ENCODE data around the gene CAMTA1.

Gene CAMTA1

DNA sequence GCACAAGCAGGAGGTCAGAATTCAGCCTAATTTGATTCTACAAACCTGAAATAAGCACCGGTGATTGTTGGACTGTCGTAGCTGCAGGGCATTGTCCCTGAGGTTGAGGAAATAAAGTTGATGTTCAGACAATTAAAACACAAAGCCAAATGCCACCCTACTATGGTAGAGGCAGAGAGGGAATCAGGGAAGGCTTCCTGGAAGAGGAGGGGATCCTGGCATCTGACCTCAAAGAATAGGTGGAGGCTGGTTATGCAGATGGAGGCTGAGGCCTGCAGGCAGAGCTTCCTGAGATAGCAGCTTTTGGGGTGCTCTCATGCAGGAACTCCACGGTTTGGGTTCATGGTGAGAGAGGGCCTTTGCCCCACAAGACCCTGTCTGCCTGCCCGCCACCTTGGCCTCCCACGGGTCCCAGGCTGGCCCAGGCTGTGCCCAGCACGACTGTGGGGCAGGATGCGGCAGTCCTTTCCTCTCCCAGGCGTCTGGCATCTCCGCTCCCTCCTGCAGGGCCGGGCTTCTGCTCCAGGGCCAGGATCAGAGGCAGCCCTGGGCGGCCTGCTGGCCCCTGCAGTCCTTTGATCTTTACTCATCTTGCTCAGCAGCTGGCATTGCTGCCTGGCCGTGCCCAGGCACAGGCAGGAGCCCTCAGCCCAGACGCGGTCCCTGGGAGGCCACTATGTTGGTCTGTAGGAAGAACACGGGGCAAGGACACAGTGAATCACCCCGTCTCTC is 851.7 kb downstream of the CAMTA1 start:
- DNase-seq = no peak

DNA sequence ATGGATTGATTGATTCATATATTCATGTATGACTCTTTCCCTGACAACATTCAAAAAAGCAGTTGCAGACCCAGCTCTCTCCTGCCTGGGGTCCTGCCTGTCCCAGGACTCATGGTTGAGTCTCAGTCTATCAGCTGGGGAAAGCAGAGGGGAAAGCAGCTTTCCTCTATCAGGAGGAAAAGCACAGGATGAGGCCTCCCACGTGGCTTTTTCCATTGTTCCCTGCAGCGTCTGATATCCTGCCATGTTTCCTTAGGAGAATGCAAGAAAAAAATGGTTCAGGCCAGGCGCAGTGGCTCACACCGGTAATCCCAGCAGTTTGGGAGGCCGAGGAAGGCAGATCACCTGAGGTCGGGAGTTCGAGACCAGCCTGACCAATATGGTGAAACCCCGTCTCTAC is 852.8 kb downstream of the CAMTA1 start:
- DNase-seq = no peak

DNA sequence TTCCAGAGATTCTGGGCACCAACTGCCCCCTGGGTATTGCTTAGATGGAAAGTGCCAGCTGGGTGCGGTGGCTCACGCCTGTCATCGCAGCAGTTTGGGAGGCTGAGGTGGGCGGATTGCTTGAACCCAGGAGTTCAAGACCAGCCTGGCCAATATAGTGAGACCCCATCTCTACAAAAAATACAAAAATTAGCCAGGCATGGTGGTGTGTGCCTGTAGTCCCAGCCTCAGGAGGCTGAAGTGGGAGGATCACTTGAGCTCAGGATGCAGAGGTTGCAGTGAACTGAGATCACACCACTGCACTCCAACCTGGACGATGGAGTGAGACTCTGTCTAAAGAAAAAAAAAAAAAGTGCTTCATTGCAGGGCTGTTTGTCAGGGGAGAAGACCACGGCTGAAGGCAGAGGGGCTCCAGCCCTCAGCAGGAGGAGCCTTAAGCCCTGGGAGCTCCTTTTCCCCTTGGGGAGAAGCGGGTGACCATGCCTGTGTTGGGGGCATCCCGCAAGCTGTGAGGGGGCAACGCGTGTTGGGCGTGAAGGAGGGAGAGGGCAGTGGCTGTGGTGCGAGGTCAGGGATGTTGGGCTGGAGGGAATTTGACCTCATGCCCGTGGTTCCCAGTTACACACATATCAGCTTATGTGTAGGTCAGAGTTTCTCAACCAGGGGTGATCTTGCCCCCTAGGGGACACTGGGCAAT is 854.3 kb downstream of the CAMTA1 start:
- DNase-seq = no peak

DNA sequence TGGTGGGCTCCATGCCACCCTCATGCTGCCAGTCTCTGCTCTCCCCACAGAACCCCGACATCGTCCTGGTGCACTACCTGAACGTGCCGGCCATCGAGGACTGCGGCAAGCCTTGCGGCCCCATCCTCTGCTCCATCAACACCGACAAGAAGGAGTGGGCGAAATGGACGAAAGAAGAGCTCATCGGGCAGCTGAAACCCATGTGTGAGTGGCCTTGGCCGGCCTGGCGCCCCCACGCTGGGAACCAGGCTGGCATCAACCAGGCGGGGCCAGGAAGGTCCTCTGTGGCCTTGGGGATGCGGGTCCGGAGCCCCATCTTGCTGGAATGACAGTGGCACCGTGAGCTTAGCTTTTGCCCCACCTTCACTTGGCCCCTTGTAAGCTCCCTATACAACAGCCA is 855.1 kb downstream of the CAMTA1 start:
- DNase-seq = no peak

DNA sequence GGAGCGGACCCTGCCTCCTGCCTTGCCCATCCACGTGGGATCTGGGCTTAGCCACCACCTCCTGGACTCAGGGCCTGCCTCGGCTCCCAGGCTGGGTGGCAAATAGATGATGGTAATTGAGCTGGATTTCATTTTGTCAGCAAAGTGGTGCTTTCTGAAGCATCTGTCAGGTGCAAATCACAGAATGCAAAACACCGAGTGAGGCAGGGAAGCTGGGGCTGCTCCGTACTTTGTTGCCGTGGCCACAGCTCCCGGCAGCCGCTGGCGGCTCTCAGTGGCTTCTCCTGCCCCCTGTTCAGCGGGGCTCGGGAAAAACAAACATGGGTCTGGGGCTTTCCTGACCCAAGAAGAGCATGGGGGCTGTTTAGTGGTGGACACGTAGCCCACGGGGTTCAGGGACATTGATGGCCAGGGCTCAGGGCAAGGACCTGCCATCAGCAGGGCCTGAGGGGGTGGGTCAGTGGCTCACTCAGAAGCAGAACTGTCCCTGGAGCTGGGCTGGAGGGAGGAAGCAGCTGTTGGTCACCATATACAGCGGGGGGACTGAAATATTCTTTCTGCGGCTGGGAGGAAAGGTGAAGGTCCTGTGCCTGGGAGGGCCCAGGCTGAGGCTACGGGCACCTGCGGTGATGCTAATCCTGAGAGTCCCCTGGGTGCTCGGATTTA is 855.8 kb downstream of the CAMTA1 start:
- DNase-seq = no peak

DNA sequence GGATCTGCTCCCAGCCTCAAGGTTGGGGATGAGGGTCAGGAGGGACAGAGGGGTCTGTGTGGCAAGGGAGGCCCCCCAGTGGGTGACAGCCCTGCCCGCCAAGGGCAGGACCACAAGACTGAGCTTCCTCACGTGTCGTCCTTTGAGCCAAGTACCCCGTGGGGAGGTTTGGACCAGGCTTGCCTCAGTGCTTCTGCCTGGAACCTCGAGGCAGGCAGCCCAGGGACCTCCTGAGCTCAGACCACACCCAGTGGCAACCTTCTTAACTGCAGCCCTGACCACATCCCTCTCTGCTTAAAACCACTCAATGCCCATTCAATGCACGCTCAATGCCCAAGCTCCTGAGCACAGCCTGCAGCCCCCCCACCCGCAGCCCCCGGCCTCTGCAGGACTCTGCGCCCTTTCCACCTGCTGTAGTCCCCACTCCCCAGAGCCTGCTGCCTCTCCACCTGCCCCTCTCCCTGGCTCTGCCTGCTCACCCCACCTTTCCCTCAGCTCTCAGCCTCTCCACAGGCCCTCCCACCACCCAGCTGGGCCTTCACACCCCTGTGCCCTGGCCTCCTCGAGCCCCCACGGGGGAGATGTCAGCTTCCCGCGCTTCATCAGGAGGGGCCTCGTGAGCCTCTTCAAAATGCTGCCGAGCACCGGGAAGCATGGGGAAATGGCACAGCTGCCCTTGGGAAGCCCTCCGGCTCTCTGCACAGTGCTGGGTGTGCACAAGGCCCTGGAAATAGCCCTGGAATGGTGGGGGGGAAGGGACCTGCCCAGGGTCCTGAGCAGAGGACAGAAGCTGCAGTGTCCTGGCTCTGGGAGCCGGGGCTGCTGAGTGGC is 856.5 kb downstream of the CAMTA1 start:
- no peak for DNase-seq

DNA sequence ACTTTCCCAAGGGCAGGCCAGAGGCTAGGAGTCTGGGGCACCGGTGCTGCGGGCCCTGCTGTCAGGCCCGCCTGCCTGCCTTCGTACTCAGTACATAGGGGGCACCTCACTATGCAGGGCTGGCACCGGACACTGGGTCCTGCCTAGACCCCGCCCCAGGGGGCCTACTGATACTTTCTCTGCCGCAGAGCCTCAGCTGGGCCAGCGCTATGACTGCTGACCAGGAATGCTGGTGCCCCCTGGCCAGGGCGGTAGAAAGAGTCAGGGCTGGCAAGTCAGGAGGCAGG is 857.1 kb downstream of the CAMTA1 start:
- DNase-seq = no peak

DNA sequence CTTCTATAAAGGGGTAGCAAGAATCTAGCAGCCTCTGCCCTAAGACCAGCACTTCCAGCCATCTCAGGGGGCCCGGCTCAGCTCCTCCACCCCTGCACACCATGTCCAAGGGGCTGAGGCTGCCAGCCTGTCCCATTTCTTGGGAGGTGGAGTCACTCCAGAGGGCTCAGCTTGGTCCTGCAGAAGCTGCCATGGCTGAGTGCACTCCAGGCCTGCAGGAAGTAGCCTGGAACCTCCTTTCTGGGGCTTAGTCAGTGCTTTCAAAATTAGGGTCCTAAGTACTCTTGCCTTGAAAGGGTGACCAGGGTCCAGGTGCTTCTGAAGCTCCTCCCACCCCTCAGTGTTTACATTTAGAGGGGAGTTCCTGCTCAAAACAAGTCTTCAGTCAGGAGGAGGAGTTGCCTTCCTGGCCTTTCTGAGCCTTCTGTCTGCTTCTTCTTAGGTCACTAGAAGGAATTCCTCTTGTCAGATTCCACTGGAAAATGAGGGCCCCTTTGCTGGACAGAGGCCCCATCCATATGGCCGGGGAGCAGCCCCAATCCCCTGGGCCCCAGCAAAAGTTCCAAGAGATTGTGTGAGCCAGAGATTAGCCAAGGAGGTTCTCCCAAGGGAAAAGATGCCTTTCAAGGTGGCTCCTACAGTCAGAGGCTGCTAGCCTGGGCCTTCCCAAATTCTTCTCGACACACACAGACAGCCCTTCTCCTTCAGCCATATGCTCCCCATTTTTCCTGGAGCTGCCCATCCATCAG is 857.7 kb downstream of the CAMTA1 start:
- DNase-seq = no peak

DNA sequence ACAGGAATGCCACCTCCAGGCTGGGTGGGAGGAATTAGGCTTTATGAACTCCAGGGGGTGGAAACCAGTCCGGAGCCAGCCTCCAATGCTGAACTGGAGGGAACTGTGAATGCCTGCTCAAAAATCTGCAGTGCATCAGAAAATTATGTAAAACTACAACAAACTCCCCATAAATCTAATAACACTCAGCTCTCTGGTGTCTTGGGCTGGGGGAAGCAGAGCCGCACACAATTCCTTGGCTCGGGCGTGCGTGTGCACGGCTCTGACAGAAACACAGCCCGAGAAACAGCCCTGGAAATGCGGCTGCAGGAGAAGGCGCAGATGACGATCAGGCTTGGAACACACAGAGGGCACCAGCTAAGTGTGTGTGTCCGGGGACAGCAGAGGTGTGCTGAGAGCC is 858.3 kb downstream of the CAMTA1 start:
- no peak for DNase-seq

DNA sequence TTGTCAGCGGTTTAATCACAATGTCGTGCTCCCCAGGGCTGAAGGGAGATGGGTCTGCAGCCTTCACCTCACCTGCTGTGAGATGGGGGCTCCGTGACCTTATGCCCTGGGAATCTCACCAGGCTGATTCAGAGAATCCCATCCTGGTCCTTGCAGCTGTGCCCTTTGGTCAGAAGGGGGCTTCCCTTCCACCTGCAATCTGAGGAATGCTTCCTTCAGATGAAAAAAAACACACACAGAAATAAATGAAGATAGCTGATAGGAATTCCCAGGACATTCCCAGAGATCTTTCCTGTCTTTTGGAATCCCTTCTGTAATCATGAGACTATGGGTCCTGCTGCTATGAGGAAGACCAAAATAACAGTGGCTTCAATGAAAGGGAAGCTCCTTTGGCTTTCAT is 858.8 kb downstream of the CAMTA1 start:
- no peak for DNase-seq

DNA sequence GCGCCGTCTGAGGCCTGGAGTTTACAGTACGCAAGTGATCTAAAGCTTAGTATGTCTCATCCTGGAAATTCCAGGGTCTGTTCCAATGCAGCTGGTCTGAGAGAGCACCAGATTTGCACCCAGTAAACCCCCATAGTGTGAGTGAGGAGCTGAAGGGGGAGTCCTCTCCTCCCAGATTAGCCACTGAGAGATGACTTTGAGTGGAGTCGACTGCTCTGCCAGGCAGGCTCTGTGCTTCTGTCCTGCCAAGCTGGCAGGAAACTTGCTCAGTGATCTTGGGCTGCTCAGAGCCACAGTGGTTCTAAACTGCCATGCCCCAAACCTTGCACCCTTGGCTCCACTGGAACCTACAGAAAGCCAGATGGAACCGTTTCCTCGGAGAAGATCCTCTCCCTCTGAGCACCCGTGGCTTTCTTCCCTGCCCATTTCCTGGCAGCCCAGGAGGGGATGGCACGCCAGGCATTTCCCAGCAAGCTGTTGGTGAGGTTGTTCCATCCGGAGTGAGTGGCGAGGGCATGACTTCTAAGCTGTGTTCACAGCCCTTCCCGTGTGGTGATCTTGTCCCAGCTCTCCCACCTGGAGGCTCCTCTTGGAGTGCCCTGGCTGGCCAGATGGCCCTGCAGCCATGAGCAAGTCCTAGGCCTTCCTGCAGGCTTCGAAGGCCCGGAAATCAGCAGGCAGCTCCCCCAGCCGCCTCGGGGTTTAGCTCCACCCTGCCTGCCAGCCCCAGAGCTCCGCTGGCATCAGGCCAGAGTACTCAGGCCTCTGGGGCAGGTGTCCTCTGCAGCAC is 859.9 kb downstream of the CAMTA1 start:
- no peak for DNase-seq

DNA sequence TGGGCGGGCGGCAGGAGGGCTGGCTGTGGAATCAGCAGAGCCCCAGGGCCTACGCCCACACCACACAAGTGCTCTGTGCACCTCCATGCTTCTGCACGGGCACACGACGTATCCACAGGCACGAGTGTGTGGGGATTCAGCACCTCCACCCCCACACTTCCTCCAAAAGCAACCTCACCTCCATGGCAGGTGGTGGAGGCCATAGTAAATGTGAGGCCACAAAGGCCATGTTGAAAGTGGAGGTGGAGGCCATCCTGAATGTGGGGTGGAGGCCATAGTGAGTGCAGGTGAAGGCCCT is 860.4 kb downstream of the CAMTA1 start:
- no peak for DNase-seq

DNA sequence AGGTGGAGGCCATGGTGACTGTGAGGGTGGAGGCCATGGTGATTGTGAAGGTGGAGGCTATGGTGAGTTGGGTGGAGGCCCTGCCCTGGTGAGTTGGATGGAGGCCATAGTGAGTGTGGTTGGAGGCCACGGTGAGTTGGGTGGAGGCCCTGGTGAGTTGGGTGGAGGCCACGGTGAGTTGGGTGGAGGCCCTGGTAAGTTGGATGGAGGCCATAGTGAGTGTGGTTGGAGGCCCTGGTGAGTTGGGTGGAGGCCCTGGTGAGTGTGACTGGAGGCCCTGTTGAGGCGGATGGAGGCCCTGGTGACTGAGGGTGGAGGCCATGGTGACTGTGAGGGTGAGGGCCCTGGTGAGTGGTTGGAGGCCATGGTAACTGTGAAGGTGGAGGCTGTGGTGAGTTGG is 860.9 kb downstream of the CAMTA1 start:
- no peak for DNase-seq

DNA sequence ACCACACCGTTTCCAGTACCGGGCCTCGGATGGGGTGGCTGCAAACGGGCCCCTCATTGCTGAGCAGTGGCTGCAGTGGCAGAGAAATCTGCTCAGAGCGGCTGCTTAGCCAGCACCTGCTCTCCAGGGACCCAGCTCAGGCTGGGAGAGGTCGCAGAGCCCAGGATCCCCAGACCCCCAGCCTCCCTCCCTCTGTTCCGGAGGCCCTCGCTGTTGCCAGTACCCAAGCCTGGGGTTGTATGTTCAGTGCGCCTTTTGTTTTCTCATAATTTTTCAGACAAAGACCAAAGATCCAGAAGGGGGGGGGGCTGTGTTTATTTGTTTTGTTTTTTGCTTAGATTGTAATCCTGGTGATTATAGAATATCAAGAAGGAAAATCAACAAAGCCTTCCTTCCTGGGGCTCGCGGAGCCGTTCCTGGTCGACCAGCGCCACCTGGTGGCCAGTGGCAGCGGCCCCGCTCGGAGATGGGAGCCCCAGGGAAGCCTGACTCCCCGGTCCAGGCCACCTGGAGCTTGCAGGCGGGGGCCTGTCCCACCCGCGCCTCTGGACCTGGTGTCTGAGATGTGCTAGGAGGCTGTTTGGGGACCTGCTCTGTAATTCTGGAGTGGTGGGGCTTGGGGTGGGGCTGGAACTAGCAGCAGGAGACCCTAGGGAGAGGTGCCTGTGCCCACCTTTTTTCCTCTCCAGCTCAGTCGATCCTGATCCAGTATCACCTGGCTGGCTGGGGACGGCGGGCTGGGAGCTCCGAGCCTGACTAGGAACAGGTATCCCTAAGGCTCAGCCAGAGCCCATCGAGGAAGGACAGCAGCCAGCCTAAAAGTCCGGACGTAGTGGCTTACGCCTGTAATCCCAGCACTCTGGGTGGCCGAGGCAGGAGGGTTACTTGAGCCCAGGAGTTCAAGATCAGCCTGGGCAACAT is 862.0 kb downstream of the CAMTA1 start:
- DNase-seq = peak; percentile 45 to 68 (median 60)

DNA sequence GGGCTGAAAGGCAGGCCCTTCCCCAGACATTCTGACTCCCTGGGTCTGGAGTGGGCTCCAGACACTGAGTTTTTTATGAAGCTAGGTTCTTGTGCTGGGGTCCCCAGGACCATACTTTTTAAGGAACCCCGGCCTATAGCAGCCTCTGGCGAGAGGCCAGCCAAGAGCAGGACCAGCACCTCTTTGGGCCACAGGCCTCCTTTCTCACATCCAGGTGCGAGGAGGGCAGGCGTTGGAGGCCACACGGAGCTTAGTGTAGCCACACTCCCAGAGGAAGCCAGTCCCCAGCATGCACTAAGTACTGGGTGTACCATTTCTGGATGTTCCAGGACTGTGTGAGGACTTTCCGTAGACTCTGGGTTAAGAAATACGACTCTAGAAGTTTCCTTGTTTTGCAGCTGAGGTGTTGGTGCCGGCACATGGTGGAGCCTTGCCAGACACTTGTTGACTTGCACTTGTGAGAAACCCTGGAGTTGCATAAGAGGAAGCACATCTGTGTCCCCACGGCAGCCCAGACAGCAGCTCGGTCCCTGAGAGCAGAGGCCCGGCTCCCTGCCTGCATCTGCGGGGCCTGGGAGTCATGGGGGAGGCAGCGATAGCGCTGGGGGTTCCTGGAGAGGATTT is 863.6 kb downstream of the CAMTA1 start:
- no peak for DNase-seq

DNA sequence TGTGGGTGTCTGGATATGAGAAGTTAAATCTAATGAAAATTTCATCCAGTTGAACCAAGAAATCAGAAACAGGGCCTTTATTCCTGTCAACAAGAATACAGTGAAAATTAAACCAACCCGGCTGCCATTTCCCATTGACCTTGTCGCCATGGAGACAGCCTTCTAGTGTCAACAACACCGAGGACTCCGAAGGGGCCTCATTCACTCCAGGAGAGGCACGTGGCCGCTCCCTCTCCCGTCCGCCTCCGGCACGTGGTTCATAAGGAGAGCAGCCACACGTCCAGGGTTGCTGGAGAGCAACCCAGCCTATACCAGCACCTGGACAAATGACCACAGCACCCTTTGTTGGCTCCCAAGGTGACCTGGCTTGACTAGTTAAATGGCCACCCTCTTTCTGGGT is 865.5 kb downstream of the CAMTA1 start:
- no peak for DNase-seq

DNA sequence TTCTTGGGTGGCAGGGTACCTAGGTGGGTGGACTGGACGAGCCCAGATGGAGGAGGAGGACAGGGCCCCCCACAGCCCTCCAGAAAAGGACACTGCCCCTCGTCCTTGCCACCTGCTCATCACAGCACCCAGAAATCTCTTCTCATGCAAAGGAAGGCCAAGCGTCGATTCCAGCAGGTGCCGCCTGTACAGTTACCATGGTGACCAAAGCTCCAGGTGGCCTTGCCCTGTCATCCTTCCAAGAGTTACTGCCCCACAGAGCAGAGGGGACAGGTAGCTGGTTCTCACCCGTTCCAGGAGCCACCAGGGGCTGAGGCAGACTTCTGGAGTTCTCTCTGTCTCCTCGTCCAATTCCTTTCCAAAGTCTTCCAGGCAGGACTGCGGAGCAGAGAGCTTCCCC is 865.9 kb downstream of the CAMTA1 start:
- no peak for DNase-seq

DNA sequence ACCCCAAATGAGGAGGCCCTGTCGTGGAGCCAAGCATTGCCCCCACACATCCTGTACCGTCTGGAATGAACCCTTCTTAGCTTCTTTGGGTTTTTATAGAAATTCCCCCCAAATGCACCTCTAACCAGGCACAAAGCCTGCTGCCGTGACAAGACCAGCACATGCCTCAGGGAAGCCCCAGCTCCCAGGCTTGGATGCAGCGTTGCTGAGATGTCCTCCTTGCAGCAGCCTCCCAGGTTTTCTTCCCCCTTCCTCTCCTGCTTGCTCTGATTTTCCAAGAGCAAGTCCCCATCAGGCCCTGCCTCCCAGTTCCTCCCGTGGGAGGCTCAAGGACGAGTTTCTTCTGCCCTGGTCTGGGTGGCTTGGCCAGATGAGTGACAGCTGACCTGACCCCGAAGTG is 866.8 kb downstream of the CAMTA1 start:
- DNase-seq = no peak

DNA sequence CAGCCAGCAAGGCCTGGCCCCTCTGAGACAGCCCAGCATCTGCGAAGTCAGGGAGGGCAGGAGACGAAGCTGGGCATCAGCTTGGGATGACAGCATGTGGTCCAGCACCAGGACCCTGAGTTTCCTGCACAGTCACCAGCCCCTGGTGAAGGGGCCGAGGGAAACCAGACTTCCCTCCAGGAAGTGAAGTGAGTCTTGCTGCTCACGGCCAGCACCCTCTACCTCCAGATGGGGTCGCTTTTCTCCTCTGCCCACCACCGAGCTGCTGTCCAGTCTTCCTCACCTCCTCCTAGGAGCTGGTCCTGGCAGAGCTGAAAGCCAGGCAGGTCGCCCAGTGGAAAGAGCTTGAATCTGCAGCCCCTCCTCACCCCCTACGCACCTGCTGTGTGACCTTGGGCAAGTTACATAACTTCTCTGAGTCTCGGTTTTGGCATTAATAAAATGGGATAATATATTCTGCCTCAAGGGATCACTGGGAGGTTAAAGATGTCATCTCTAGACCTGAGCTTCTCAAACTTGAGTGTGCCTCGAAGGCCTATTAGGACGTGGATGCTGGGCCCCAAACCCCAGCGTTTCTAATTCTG is 867.4 kb downstream of the CAMTA1 start:
- no peak for DNase-seq

DNA sequence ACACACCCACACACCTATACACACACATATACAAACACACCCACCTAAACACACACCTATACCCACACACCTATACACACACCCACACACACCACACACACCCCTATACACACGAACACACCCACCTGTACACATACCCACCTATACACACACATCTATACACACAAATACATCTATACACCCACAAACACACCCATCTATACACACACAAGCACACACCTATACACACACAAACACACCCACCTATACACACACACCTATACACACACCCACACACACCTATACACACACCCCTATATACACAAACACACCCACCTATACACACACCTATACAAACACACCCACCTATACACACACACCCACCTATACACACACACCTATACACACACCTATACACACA is 869.5 kb downstream of the CAMTA1 start:
- no peak for DNase-seq

Data from activated naive CD4-positive, alpha-beta T cell (primary cell).